ENCODE measurements around the gene TAF13. TPM values are rescaled to one million over a fixed set of nuclear protein-coding genes. Genes with fewer than 3 reads are reported as not detected.

Gene TAF13
- total and polyA plus RNA-seq, 9 of the 15 experiments (the other 6 are each of a cell fraction or from before 2014, with no cell fraction given): 14.9 to 77.2 (median 38.7) TPM

DNA sequence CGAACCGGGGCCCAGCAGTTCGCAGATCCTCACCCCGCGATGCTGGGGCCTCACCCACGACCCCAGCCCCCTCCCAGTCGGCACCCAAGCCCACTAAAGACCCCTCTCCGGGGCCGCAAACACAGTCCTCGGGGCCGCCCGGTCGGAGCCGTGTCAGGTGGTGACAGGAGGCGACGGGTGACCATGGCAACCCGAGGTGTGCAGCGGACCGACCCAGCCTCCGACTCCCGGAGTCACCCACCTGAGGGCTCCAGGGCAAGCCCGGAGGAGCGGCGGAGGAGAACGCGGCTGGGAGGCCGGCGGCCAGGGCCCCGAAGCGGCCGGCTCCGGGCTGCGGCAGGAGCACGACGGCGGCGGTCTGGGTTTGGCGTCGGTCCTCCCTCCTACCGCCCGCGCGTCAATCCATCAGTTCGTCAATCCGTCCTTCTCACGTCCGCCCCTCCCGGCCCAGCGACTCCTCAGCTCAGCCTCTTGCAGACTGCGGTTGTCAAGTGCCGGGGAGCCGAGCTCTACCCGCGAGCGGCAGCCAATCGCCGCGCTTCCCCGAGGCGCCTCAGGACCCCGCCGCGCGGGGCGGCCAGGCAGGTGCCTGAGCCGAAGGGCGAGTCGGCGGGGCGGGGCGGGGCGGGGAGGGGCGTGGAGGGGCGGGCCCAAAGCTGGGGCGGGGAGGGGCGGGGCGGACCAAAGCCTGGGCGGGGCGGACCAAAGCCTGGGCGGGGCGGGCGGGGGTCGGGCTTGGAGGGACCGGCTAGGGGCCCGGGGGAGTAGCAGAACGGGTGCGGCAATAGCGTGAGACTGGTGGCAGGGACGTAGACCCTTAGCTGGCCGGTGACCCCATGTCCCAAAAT is 34.0 kb downstream of the TAF13 start, which contains the start of gene WDR47 (continued):
- TF ChIP-seq, protein P1, sequence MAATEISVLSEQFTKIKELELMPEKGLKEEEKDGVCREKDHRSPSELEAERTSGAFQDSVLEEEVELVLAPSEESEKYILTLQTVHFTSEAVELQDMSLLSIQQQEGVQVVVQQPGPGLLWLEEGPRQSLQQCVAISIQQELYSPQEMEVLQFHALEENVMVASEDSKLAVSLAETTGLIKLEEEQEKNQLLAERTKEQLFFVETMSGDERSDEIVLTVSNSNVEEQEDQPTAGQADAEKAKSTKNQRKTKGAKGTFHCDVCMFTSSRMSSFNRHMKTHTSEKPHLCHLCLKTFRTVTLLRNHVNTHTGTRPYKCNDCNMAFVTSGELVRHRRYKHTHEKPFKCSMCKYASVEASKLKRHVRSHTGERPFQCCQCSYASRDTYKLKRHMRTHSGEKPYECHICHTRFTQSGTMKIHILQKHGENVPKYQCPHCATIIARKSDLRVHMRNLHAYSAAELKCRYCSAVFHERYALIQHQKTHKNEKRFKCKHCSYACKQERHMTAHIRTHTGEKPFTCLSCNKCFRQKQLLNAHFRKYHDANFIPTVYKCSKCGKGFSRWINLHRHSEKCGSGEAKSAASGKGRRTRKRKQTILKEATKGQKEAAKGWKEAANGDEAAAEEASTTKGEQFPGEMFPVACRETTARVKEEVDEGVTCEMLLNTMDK (IDR thresholded peaks at IDR 0.05; ENCODE audit: borderline replicate concordance, insufficient read depth, low read depth, low read length, poor library complexity, severe bottlenecking): no peak
- TF ChIP-seq CHD1 (IDR thresholded peaks at IDR 0.05; ENCODE audit: low read length) (peak; percentile 30), ZNF561 (CRISPR knock-in tag; conservative IDR thresholded peaks at IDR 0.05) (no peak), ZNF354B (CRISPR knock-in tag; IDR thresholded peaks at IDR 0.05) (no peak), ZNF239 (CRISPR knock-in tag; IDR thresholded peaks at IDR 0.05) (no peak), MEIS2 (IDR thresholded peaks at IDR 0.05; ENCODE audit: partially characterized antibody) (peak; percentile 92), NFRKB (IDR thresholded peaks at IDR 0.05; ENCODE audit: low read depth) (no peak), ZNF143 (CRISPR knock-in tag; IDR thresholded peaks at IDR 0.05) (0 out of 2 replicates have a peak, but pooled peaks have one; percentile 47), MTA1 (IDR thresholded peaks at IDR 0.05; ENCODE audit: borderline replicate concordance) (no peak), MAZ (CRISPR knock-in tag; conservative IDR thresholded peaks at IDR 0.05 in 1 of 2, IDR thresholded peaks at IDR 0.05 in 1 of 2) (peak; percentile 95), PRPF4 (IDR thresholded peaks at IDR 0.05; ENCODE audit: insufficient read depth, low read depth, low read length, poor library complexity, severe bottlenecking) (peak; percentile 59), ESRRB (CRISPR knock-in tag; IDR thresholded peaks at IDR 0.05; ENCODE audit: borderline replicate concordance) (no peak), ETV5 (CRISPR knock-in tag; IDR thresholded peaks at IDR 0.05; ENCODE audit: low read depth) (0 out of 2 replicates have a peak, but pooled peaks have one; percentile 42), TAF15 (IDR thresholded peaks at IDR 0.05; ENCODE audit: low read depth, low read length) (no peak), NONO (IDR thresholded peaks at IDR 0.05; ENCODE audit: low read depth in 2 of 2, low read length in 1 of 2) (peak; percentile 50 to 89; a peak in 3 of 4 replicates), HCFC1 (IDR thresholded peaks at IDR 0.05; ENCODE audit: low read depth, low read length) (peak; percentile 62), CHD2 (IDR thresholded peaks at IDR 0.05; ENCODE audit: low read depth, low read length) (no peak), GTF2E2 (tag; IDR thresholded peaks at IDR 0.05) (no peak), PYGO2 (tag; IDR thresholded peaks at IDR 0.05) (no peak), E2F3 (CRISPR knock-in tag; IDR thresholded peaks at IDR 0.05) (peak; percentile 79)
- TF ChIP-seq, protein P2, sequence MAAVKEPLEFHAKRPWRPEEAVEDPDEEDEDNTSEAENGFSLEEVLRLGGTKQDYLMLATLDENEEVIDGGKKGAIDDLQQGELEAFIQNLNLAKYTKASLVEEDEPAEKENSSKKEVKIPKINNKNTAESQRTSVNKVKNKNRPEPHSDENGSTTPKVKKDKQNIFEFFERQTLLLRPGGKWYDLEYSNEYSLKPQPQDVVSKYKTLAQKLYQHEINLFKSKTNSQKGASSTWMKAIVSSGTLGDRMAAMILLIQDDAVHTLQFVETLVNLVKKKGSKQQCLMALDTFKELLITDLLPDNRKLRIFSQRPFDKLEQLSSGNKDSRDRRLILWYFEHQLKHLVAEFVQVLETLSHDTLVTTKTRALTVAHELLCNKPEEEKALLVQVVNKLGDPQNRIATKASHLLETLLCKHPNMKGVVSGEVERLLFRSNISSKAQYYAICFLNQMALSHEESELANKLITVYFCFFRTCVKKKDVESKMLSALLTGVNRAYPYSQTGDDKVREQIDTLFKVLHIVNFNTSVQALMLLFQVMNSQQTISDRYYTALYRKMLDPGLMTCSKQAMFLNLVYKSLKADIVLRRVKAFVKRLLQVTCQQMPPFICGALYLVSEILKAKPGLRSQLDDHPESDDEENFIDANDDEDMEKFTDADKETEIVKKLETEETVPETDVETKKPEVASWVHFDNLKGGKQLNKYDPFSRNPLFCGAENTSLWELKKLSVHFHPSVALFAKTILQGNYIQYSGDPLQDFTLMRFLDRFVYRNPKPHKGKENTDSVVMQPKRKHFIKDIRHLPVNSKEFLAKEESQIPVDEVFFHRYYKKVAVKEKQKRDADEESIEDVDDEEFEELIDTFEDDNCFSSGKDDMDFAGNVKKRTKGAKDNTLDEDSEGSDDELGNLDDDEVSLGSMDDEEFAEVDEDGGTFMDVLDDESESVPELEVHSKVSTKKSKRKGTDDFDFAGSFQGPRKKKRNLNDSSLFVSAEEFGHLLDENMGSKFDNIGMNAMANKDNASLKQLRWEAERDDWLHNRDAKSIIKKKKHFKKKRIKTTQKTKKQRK (IDR thresholded peaks at IDR 0.05; ENCODE audit: borderline replicate concordance, low read depth, low read length): no peak
- TF ChIP-seq, protein P3, sequence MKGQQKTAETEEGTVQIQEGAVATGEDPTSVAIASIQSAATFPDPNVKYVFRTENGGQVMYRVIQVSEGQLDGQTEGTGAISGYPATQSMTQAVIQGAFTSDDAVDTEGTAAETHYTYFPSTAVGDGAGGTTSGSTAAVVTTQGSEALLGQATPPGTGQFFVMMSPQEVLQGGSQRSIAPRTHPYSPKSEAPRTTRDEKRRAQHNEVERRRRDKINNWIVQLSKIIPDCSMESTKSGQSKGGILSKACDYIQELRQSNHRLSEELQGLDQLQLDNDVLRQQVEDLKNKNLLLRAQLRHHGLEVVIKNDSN (CRISPR knock-in tag; IDR thresholded peaks at IDR 0.05): peak; percentile 53
